Measurements from ENCODE around the gene CETN1. TPM values are rescaled to one million over a fixed set of nuclear protein-coding genes. Genes with fewer than 3 reads are reported as not detected.
A peak's percentile ranks its signal among the peaks of the same experiment; 100 is the strongest.

CETN1 gene
- total RNA-seq, 1 donor from 2014 or later = not detected

DNA sequence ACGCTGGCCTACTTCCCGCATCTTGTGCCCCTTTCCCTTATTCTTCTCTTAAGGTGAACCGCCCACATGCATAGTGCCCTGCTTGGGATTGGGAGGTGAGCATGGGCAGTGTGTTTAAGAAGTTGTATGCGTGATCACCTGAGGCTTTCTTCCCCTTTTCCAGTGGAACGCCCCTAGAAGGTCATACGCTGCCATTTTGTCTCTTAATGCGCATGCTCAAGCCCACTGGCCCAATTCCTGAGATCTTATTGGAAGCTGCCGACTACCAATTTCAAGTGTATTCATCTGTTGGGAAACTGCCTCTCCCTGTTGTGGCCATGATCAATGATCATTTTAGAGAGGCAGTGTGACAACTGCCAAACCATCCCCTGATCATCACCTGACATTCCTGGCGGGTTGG is 3.3 kb upstream of the CETN1 start:
- DNase-seq (ENCODE audit: low read depth, low spot score) = no peak

DNA sequence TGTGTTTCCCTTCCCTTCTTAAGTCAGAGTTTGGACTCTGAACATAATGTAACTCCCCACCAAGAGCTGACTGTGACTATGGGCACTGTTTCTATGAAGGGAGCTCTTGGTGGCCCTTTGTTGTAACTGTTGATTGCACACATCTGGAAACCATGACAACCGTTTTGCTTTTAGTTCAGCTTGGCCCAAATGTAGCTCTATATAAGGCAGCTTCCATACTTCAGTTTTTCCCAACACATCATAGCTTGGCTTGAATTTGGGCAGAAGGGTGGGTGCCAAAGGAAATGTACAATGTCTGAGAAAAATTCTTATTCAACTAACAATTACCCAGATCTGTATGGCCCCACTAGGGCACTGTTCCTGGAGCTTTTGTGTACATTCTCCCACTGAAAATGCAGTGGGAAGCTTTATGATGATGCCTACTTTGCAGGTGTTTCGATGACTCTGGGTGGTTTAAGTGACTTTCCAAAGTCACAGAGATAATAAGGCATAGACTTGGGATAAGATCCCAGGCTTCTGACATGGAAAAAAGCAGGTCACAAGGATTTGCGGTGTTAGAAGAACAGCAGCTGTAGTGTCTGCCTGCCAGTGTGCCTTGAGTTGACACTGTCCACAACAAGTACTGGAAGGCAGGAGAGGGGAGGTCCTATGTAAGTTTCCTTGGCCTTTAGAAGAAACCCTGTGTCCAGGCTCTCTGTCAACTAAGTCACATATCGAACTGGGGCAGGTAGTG is 2.4 kb upstream of the CETN1 start:
- no peak for DNase-seq (ENCODE audit: low read depth, low spot score)

DNA sequence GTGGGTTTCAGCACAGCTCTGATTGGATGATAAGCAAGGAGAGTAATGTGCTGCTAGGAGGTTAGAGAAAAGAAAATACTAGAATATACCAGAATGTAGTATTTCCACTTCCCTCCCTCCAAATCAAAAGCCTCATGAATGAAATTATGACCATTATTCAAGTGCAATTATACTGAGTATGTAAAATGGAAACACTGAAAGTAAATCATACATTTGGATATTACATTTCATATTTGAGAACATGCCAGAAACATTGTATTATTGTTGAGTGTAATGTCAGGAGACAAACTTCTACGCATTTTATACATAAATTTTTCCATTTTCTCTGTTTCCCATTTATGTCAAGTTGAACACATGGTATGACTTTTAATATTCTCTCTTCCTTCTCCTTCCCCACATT is 942 bp upstream of the CETN1 start:
- no peak for DNase-seq (ENCODE audit: low read depth, low spot score)

DNA sequence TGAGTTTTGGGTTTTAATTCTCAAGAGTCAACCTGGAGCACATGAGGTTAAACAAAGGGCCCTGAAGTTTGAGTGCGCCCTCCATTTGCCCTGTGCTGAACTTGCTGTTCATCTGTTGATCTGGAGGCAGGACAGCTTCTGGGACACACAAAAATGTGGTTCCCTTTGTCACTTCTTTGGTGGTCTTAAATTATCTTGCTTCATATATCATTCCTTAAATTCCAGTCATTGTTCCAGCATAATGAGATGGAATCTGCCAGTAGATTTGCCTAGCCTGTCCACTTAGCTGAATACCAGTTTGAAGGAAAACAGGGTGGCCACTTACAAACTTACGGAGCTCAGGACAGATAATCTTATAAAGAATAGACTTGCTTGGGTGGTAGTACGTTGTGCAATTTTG is 916 bp downstream of the CETN1 start:
- DNase-seq (ENCODE audit: low read depth, low spot score) = no peak

DNA sequence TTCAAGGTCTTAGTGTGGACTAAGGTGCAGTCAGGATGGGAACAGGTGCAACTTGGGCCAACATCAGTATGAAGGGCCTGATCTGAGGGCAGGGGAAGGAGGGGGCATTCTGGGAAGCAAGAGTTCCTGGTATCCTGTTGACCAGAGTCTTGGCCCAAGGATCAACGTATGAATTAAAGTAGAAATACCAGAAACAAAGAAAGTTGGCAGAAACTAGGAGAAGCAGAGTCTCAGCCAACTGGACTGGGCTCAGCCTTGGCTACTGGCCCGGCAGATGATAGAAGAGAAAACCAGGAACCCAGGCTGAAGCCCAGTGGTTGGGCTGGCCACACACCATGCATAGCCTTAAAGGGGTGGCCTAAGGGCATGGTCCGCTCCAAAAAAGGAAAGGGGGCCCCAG is 2.3 kb downstream of the CETN1 start:
- no peak for DNase-seq (ENCODE audit: low read depth, low spot score)

DNA sequence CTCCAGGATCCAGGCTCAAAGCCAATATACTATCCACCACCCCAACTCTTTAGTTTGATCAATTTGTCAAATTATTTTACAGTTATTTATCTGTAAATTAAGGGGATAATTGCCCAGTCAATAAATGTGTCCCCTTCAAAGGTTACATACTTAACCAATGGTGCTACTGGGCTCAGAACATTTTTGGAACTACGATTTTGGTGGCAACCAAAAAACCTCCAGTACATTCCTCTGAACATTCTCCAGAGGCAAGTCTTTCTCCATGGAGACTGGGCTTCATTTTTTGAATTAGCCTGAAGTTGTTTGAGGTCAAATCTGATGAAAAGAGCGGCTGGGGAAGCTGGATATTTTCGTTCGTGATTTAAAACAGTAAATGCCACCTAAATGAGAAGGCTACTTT is 14.9 kb downstream of the CETN1 start:
- DNase-seq (ENCODE audit: low read depth, low spot score) = no peak

DNA sequence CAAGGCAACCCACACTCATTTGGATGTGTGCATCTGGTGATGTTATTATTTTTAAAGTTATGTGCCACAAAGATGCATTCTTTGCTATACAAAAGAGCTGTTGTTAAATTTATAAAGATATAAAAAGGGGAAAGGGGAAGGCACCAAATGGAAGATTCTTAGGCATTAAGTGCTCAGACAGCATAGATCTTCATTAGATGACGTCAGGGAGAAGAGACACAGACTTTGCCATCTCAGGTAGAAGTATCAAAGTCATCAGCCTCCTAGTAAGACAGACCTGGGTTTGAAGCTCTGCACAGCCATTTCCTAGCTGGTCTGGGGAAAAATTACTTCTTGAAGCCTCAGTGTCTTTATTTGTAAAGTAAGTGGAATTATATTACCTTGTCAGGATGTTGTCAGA is 15.4 kb downstream of the CETN1 start:
- DNase-seq (ENCODE audit: low read depth, low spot score) = no peak

DNA sequence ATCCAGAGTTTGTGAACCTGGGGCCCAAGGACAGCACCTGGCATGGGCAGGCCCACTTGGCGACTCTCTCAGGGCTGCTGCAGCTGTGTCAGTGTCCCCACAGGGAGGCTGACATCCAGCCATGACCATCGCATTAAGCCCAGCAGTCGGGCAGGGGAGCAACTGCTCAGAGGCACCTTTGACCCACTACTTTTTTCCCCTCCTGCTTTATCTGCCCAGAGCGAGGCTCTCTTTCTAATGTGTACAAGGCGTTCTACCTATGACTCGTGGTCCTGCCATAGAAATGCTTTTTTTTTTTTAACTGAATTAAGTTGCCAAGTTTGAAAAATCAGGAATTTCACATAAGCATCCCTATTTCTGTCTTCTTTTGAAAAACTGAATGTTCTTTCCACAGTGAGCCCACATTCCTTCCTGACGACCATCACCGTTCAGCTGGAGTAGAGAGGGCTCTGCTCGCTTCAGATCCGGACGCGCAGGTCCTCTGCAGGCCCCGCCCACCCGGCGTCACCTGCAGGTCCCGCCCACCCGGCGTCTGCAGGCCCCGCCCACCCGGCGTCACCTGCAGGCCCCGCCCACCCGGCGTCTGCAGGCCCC is 16.2 kb downstream of the CETN1 start:
- no peak for DNase-seq (ENCODE audit: low read depth, low spot score)

DNA sequence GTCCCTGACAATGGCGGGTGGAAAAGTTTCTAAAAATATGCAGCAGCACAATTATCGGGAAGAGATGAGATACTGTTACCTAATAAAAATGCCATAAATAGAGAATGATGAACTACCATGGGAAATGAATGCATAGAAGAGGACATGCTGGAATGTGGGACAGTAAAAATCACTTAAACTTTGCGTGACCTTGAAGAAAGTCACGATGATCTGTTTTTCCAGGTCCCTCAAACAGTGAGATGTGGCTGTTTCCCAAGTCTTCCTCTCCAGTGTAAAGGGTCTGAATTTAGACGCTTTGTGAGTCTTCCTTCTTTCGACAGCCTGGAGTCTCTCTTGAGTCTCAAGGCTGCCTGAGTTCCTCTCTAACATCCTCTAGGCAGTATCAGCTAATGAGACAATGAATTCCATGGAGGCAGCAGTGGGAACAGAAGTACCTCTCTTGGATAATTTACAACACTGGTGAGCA is 18.0 kb downstream of the CETN1 start:
- DNase-seq (ENCODE audit: low read depth, low spot score) = no peak

DNA sequence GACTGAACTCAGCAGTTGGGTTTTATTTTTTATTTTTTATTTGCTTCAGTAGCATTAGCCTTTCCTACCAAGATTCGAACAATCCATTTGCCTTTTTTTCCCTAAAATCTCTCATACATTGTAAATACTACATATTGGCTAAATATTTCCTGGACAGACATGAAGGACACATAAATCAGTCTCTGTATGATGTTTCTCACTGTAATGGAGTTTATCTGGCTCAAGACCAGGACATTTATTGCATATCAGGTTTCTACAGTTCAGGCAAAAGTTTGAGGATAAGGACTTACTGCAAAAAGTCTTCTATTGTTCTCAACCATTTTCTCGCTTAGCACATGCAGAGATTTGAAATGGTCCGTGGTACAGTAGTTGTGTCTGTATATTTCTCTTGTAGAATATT is 19.9 kb downstream of the CETN1 start:
- DNase-seq (ENCODE audit: low read depth, low spot score) = no peak

DNA sequence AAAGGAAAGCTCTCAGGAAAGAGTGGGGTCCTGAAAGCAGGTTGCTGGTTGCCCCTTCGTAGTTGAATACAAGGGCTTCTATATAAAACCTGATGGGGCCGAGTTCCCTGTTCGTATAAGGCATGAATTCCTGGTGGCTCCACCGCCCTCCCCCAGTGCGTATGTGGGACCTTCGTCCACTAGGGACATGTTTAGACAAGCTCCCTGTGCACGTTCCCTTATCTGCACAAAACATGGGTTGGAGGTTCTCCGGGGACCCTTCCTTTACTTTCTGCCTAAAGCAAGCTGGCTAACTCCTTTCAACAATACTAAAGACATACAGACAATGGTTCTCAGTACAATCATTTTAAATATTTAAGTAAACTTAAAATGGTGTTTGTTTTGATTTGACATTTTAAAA is 24.6 kb downstream of the CETN1 start:
- no peak for DNase-seq (ENCODE audit: low read depth, low spot score)

DNA sequence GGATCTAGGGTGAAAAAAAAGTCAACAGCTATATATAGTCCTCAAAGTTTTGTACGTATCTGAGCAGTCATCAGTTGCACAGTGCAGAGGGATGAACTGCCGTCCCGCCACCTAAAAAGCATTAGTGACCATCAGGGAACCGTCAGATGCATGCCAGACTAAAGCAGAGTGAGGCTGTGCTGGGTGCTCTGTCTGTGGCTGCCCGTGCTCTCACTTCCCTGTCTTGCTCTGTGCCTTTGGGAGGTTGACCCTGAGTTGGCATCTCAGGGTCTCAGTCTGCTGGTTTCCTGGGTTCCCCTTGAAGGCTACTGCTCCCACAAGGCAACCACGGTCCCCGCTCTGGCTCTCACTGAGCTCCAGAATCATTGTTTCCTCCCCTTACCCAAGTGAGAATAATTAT is 27.8 kb downstream of the CETN1 start:
- DNase-seq (ENCODE audit: low read depth, low spot score) = no peak

DNA sequence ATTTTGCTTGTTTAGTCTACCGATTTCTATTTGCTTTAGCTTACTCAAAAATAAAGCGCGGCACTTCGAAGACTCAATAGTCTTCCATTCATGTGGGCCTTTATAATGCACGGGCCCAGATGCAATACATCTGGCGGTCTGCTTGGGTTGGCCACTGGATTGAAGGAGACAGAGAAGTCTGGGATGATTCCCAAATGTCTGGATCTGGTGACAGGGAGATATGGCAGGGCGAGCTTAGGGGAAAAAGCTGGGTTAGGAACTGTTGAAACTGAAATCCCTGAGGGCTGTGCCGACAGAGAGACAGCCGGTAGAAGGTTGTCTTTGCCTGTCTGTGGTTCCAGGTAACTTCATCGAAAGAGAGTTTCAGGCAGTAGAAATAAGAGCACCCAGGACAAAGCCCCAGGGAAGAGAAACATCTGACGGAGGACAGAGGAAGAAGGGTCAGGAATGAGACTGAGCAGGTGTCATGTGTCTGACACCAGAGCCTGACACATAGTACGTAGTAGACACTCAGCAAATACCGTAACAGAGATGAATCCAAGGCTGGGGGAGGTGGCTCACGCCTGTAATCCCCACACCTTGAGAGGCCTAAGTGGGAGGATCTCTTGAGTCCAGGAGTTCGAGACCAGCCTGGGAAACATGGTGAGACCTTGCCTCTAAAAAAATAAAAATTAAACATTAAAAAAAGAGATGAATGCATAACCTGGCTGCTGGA is 30.2 kb downstream of the CETN1 start:
- DNase-seq (ENCODE audit: low read depth, low spot score) = no peak

DNA sequence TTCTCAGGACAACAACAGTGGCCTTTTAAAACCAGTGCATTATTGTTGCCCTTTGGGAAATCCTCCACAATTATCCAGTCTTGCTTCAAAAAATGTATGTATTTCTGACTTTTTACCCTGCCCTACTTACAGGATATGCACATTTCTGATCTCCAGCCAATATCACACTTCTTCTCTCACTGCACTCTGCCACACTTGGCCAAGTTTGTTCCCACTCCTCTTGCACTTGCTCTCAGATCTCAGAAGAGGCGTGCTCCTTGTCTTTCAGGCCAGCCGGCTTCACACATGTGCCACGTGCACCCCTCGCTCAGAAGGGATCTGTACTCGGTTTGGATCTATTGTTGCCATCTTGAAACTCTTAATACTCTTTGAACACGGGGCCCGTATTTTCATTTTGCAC is 32.0 kb downstream of the CETN1 start:
- no peak for DNase-seq (ENCODE audit: low read depth, low spot score)

DNA sequence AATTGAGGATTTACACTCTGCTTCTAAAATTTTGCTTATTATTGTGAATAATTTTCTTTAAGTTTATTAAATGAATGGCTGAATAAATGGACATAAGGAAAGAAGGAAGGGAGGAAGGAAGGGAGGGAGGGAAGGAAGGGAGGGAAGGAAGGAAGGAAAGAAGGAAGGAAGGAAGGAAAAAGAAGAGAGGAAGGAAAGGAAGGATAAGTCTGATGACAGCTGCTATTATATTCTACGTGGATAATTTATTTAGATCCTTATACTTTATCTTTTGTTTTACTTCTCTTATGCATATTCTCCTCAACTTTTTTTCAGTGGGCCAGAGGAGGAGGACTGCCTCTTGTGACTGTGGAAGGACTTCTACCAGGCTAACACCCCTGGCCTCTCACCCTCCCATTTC is 34.0 kb downstream of the CETN1 start:
- DNase-seq (ENCODE audit: low read depth, low spot score) = no peak

DNA sequence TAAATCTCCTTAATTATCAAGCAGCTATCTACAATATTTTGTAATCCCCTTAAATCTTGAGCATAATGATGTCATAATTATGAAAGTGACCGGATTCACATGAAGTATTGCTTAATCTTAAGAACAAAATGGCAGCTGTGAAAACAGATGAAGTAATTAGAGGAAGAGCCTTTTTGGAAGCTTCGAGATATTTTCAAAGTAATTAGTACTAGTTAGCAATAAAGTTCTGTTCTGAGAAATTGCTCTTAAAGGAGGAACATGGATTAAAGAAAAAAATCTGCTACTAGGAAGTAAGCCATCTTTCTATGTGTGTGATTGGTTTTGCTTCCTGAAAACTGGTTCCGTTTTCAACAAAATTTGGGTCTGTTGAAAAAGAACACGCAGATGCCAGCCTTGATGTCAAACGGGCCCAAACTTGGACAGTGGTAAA is 34.9 kb downstream of the CETN1 start:
- no peak for DNase-seq (ENCODE audit: low read depth, low spot score)

DNA sequence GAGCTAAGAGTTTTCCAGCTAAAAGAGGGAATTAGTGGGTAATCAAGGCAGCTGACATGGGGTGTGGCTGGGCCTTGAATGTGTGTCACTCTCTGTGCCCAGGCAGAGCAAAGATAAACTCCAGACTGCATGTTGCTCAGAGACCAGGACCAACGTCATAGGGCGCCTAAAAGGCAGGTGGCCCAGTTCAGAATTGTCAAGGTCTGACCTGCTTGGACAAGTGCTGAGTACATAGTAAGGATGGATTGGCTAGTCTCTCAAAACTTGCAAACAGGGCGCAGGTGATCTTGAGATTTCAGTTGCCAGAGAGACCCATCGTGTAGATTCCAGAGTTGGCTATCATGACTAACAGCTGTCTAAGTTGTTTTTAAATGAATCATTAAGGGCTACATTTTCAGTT is 35.6 kb downstream of the CETN1 start:
- no peak for DNase-seq (ENCODE audit: low read depth, low spot score)

DNA sequence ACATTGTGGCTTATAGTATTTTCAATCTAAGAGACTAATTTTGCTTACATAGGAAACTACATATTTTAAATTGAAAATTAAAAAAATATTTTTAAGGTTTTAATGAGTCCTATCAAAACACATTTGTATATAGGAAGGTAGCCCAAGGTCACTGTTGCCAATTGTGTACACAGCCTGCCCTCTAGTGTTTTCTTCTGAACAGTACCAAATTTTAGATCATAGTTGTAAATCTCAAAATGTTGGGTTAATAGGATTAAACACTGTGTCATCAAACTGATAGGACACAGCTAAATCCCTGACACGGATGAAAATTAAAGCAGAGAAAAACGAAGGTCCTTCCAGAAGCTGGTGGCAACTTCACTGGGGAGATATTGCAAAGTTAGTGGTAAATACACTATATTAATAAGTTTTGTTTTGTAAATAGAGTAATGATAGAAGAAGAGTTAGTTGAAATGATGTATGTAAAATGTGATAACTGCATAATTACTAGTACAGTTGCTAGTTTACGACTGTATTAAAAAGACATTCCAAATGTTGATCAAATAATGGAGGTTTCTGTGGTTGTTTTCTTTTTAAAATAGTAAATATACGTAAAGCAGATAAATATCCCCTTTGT is 36.3 kb downstream of the CETN1 start:
- peak; percentile 3 for DNase-seq (ENCODE audit: low read depth, low spot score)

DNA sequence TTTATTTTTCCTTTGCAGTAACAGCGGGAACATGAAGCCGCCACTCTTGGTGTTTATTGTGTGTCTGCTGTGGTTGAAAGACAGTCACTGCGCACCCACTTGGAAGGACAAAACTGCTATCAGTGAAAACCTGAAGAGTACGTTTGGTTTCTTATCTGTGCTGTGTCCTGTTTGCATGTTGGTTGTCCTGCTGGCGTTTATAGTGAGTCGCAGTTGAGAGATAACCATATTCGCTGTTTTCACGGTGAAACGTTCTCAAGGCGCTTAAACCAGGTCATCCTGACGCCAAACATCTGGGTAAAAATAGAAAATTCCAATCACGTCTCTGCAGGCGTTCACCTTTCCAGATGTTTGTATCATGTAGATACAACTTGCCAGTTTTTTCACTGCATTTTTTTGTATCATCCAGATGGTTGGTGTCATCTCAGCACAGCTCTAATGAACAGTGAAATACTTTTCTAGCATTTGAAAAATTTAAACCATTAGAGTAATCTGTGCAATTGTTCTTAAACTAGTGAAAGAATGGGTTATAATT is 37.9 kb downstream of the CETN1 start:
- no peak for DNase-seq (ENCODE audit: low read depth, low spot score)

DNA sequence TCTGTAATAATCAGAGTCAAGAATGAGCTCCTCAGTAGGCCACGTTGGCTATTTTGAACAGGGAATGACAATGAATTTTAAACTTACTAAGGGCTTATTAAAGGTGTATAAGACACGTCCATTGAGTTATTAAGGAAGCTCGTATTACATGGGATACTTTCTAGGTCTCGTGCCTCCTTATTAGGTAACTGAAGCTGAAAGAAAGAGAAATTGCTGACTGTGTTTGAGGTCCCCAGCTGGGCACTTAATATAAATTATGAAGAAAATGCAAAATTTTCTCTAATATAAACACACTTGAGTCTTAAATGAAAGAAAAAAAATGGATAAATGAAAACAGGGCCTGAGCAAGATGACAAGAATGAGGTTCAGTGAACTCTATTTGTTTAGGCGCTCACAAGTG is 38.4 kb downstream of the CETN1 start:
- no peak for DNase-seq (ENCODE audit: low read depth, low spot score)

DNA sequence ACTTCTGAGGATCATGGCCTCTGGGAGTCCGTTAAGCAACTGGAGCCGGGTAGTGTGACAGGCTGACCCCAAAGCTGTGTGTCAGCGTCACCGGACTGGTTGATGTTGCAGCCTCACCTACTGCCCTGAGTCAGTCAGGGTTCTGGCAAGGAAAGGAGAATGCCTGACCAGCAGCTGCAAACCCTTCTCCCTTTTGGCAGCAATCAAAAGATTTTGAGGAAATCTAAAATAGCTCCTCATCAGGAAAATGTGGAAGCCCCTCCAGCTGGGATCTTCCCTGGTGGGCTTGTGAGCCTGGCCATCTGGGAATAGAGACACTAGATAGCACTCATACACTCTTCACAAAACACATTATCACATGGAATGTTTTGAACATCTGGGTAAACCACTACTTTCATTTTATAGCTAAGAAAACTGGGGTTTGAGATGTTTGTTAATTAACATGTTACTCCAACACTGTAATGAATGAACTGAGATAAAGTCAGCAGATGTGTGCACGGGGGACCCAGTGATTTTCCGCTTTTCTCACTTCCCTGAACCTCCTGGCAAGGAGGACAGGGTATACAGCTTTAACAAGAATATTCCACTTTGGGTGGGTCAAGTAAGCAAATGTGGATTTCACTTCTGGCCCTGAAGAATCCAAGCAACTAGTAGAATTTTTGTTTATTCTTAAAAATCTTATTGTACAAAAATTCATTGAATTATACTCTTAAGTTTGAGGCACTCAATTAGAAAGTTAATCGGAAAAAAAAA is 41.3 kb downstream of the CETN1 start:
- no peak for DNase-seq (ENCODE audit: low read depth, low spot score)

All from pulmonary artery endothelial cell (primary cell).